ENCODE results near the gene FLT3LG. TPM values are rescaled to one million over a fixed set of nuclear protein-coding genes. Genes with fewer than 3 reads are reported as not detected.
A peak's percentile ranks its signal among the peaks of the same experiment; 100 is the strongest.

FLT3LG gene
- total and polyA plus RNA-seq, 2 of the 8 experiments (the other 6 are each of a cell fraction or from before 2014, with no cell fraction given): 1.6 to 3.2 TPM

- no peak for FAIRE-seq
- Histone ChIP-seq H2AFZ (ENCODE audit: low read length) (no peak overlapping the region), H3K4me2 (ENCODE audit: insufficient read depth in 1 of 2, low read depth in 2 of 2, low read length in 2 of 2) (no peak overlapping the region), H3K79me2 (ENCODE audit: control insufficient read depth in 1 of 2, insufficient read depth in 2 of 2, low read length in 2 of 2) (peaks cover 20 to 39% of the 10 kb centered on the region in 2 experiments), H4K20me1 (replicated peaks in 1 of 2; ENCODE audit: control insufficient read depth in 1 of 2, insufficient read depth in 2 of 2, low read length in 2 of 2) (peaks cover 15 to 20% of the 10 kb centered on the region in 2 experiments), H2BK5ac (ENCODE audit: low read depth, low read length) (no peak overlapping the region), H3K23ac (ENCODE audit: insufficient read length) (no peak overlapping the region), H2AK5ac (ENCODE audit: low read depth, low read length) (no peak overlapping the region), H3K23me2 (ENCODE audit: low read depth, low read length) (peaks cover 14% of the 10 kb centered on the region), H3K56ac (replicated peaks; ENCODE audit: insufficient read length, low read depth, low read length) (no peak overlapping the region), H3K4ac (replicated peaks; ENCODE audit: insufficient read length, low read depth, low read length) (no peak overlapping the region), H2BK12ac (ENCODE audit: low read depth, low read length) (no peak overlapping the region), H4K8ac (ENCODE audit: extremely low read depth, insufficient read depth, low read length) (0 out of 2 replicates have a peak overlapping the region, but pooled peaks have one; percentile 17), H2BK20ac (ENCODE audit: low read length) (no peak overlapping the region), H3K9me3 (ENCODE audit: insufficient read depth in 2 of 2, low read depth in 1 of 2, low read length in 1 of 2) (no peaks in the 10 kb centered on the region), H3K9ac (replicated peaks in 1 of 4; ENCODE audit: extremely low read depth in 1 of 4, low read depth in 3 of 4, low read length in 3 of 4) (no peak overlapping the region), H3K4me3 (ENCODE audit: extremely low read depth in 1 of 4, insufficient read depth in 2 of 4, low read depth in 3 of 4, low read length in 4 of 4) (no peak overlapping the region), H4K5ac (ENCODE audit: insufficient read length, low read depth, low read length) (no peak overlapping the region), H3K18ac (ENCODE audit: extremely low read depth, low read length) (no peak overlapping the region), H3K27me3 (replicated peaks in 1 of 4; ENCODE audit: control insufficient read depth in 3 of 4, extremely low read depth in 1 of 4, insufficient read depth in 3 of 4, low read length in 3 of 4) (no peaks in the 10 kb centered on the region), H4K91ac (replicated peaks; ENCODE audit: insufficient read length, low read length) (no peak overlapping the region), H2BK15ac (ENCODE audit: low read length) (no peak overlapping the region), H3K36me3 (ENCODE audit: control insufficient read depth in 2 of 4, insufficient read depth in 4 of 4, low read length in 3 of 4) (peaks cover 26 to 51% (median 36%) of the 10 kb centered on the region in 4 experiments), H2BK120ac (replicated peaks; ENCODE audit: low read depth, low read length) (no peak overlapping the region), H3K79me1 (ENCODE audit: low read depth, low read length) (peaks cover 5% of the 10 kb centered on the region; the same call in 1 of the 2 replicates), H3K27ac (ENCODE audit: low read depth, low read length) (no peak overlapping the region), H3K4me1 (replicated peaks in 1 of 4; ENCODE audit: control insufficient read depth in 3 of 4, insufficient read depth in 4 of 4, low read length in 3 of 4) (peaks cover 0 to 8% (median 3%) of the 10 kb centered on the region in 4 experiments; a peak in 3 of 7 replicates), H3K14ac (ENCODE audit: insufficient read length) (no peak overlapping the region)
- ChIA-PET POLR2A (ENCODE audit: partially characterized antibody) (interaction anchor here (0.7 to 10.8 kb wide), 22 partner anchors 9 to 187 kb away, joined by 3 to 138 read pairs (median 6); partner anchors contain the start of genes ALDH16A1, FLT3LG, NOSIP and PIH1D1), CTCF (ENCODE audit: partially characterized antibody) (interaction anchor here (1.3 to 1.5 kb wide), 3 partner anchors 16 to 79 kb away, joined by 3 to 5 read pairs (median 4); no protein-coding TSS in a partner anchor)
- DNase-seq (ENCODE audit: low read depth in 1 of 2, low spot score in 2 of 2): no peak
- WGBS, 2 experiments (ENCODE audit: extremely low coverage in 1 of 2, insufficient coverage in 1 of 2, insufficient read length in 1 of 2, insufficient replicate concordance in 2 of 2, low coverage in 1 of 2, low lambda C conversion rate in 2 of 2, missing lambda C conversion rate in 1 of 2): 90% methylated on average over 7 of the region's 7 CpGs; no CpG with 5 or more reads in 1 of the 2 experiments
- TF ChIP-seq JUND (IDR thresholded peaks at IDR 0.05; ENCODE audit: low read length) (no peak), KDM5A (IDR thresholded peaks at IDR 0.05; ENCODE audit: low read length) (no peak), ASH2L (IDR thresholded peaks at IDR 0.05; ENCODE audit: low read length) (no peak), TAF7 (optimal IDR thresholded peaks at IDR 0.05; ENCODE audit: borderline replicate concordance, low read depth, low read length) (peak; percentile 66), CTCF (IDR thresholded peaks at IDR 0.05; ENCODE audit: control extremely low read depth in 1 of 3, insufficient read depth in 1 of 3, low read depth in 1 of 3, low read length in 3 of 3) (no peak), MAFK (IDR thresholded peaks at IDR 0.05; ENCODE audit: low read depth, low read length) (no peak), CBX8 (IDR thresholded peaks at IDR 0.05; ENCODE audit: borderline replicate concordance, low read depth, low read length) (no peak), EGR1 (IDR thresholded peaks at IDR 0.05; ENCODE audit: borderline replicate concordance, low read depth, low read length) (0 out of 2 replicates have a peak, but pooled peaks have one; percentile 22)
Measured at GRCh38 chr19:49491804-49492572, 18.0 kb downstream of the FLT3LG start.

All from H1 (cell line).